Astrocyte of the cerebellum (primary cell): ENCODE data around the gene GPC5.

Experiments
- DNase-seq: peaks from one replicate; pipeline ENCODE4 v3.0.0-alpha.2; 2011; ENCODE audit warnings: low read depth
- H3K4me3 ChIP-seq: 2 replicates; pipeline ENCODE4 v1.5.1; 2011; ENCODE audit warnings: mild to moderate bottlenecking, low read depth, low read length, moderate library complexity
- in situ Hi-C: cut with HindIII; loops from 2 replicates; pipeline ENCODE4 v1.10.0; 2017; ENCODE audit warnings: low sequenced_read_pairs
- TF ChIP-seq, protein P1 (sequence below): IDR thresholded peaks from 2 replicates; pipeline ENCODE4 v1.5.1; 2012; ENCODE audit warnings: low read length, low read depth, moderate library complexity, mild to moderate bottlenecking; ENCODE audit errors: missing control alignments

GPC5 gene

DNA sequence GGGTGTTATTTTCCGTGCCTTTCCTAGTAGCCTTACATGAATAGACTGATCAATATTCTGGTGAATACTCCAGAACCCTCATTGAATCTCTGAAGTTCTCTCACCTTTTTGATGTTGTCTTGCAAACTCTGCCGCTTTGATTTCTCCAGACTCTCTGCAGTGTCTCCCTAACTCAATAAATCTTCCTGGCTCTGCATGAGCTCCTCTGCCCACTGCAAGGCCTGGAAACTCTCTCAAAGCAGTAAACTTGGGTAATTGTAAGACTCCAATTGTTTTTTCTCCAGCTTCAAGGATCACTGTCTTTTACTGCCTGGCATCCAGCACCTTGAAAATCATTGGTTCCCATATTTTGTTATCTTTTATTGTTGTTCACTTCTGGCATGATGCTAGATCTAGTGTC, 198.4 kb downstream of the GPC5 start:
- no peak overlapping the region for H3K4me3 ChIP-seq
- in situ Hi-C loops: no loop called here
- DNase-seq: no peak
- TF ChIP-seq, protein P1, sequence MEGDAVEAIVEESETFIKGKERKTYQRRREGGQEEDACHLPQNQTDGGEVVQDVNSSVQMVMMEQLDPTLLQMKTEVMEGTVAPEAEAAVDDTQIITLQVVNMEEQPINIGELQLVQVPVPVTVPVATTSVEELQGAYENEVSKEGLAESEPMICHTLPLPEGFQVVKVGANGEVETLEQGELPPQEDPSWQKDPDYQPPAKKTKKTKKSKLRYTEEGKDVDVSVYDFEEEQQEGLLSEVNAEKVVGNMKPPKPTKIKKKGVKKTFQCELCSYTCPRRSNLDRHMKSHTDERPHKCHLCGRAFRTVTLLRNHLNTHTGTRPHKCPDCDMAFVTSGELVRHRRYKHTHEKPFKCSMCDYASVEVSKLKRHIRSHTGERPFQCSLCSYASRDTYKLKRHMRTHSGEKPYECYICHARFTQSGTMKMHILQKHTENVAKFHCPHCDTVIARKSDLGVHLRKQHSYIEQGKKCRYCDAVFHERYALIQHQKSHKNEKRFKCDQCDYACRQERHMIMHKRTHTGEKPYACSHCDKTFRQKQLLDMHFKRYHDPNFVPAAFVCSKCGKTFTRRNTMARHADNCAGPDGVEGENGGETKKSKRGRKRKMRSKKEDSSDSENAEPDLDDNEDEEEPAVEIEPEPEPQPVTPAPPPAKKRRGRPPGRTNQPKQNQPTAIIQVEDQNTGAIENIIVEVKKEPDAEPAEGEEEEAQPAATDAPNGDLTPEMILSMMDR: no peak

DNA sequence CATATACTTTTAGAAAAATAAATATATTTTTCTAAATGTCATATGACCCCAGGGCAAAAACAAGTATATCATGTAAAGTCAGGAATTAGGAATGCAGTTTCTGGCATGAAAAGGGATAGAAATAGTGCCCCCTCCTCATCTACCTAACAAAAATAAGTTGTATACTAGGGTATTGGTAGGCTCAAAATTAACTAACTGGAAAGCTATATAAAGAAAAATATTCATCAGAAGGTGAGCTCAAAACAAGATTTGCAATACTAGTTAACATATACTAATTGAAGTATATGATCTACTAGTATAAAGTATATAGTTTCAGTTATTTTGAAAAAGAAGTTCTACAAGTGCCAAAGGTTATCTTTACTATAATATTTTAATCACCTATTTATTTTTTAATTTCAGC, 200.2 kb downstream of the GPC5 start:
- in situ Hi-C loops: no loop called here
- TF ChIP-seq, protein P1: no peak
- DNase-seq: no peak
- H3K4me3 ChIP-seq: no peak overlapping the region

DNA sequence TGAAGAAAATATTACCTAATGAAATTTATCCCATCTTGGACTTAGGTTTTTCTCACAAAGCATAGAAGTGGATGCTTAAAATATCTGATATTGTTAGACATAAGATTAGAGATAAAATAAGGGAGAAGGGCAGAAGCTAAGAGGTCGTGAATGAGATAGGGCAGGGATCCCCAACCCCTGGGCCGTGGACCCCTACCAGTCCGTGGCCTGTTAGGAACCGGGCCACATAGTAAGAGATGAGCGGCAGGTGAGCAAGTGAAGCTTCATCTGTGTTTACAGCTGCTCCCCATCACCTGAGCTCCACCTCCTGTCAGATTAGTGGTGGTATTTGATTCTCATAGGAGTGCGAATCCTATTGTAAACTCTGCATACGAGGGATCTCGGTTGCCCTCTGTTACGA, 202.9 kb downstream of the GPC5 start:
- TF ChIP-seq, protein P1: no peak
- H3K4me3 ChIP-seq: no peak overlapping the region
- in situ Hi-C loops: no loop called here
- no peak for DNase-seq

DNA sequence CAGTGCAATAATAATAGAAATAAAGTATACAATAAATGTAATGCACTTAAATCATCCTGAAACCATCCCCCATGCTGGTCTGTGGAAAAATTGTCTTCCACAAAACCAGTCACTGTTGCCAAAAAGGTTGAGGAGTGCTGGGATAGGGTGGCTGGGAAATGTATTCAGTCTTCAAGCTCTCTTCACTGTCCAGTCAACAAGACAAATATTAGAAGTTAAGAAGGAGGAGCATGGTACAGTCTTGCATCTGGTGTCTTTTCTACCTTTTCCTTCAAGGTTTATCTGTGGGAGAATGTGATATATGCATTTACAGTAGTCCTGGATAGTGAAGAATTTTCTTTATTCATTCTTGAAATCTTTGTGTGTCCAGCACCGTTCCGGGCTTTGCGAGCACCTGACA, 203.4 kb downstream of the GPC5 start:
- in situ Hi-C loops: no loop called here
- TF ChIP-seq, protein P1: no peak
- DNase-seq: no peak
- no peak overlapping the region for H3K4me3 ChIP-seq

DNA sequence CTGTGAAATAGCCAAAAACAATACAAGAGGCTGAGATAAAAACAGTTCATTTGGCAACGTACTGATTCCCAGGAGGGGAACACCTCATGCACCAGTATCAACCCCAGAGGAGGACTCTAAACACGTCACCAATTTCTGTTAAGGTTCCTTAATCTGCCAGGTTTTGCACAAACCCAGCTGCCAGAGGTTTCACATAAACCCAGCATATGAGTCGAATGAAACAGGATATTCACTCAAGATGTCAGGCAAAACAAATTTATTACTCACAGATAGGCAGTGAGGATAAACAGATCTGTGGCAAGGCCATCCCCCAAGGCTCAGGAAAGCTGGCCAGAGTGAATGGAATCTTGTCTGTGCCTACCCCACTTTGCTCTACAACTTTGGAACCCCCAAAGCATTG, 210.9 kb downstream of the GPC5 start:
- H3K4me3 ChIP-seq: no peak overlapping the region
- in situ Hi-C loops: no loop called here
- TF ChIP-seq, protein P1: no peak
- DNase-seq: peak; percentile 18

DNA sequence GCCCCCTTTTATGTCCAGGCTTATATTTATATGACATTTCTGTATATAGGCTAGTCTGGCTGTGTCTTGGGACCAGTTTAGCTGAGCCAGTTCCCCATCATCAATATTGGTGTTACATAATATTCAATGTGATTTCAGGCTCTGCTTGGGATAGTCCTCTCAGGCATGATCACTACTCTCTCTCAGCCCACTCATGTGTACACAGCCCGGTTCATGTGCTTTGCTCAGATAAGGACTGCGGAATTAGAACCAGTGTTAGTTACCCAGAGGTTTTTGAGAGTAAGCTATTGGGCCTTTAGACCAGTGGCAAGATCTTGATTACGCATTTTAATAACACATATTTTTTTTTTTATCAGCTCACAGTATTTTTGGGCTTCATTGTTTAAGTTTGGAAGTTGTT, 219.9 kb downstream of the GPC5 start:
- in situ Hi-C loops: no loop called here
- DNase-seq: no peak
- TF ChIP-seq, protein P1: no peak
- no peak overlapping the region for H3K4me3 ChIP-seq

DNA sequence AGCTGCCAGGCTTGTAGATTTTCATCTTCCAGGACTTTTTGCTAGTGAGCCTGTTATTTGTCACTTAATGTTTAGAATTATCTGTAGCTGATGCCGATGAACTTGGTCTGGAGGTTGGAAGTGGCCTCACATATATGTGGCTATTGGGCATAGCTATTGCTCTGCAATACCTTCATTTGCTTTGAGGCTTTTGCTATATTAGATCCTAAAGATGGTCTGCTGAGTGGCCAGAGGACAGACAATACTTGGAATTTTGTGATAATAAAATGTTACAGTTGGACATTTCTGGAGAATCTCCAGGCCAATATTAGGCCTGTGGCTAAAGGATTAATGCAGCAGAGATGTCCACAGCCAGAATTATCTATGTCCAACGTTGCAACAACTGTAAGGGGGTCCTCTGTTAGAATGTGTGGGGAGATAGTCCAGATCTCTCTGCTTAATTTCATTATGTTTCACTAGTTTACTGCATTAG, 222.3 kb downstream of the GPC5 start:
- in situ Hi-C loops: no loop called here

More for the DNA sequence above, 222.3 kb downstream of the GPC5 start:
- no peak overlapping the region for H3K4me3 ChIP-seq
- TF ChIP-seq, protein P1: no peak
- no peak for DNase-seq
